GM19099 (cell line): Measurements from ENCODE around the gene RPL13.

ENCODE experiments used
- POLR2A ChIP-seq: IDR thresholded peaks from 3 replicates; pipeline ENCODE4 v1.6.1; 2011; ENCODE audit warnings: low read depth; ENCODE audit not compliant: insufficient read length; ENCODE audit errors: extremely low read depth

The RPL13 gene

GRCh38 chr16:89575247-89576152 lies 15.0 kb downstream of the RPL13 start, which contains the start of gene CPNE7:
Gene CPNE7, plus strand, starts transcription at chr16:89575758. Its CDS starts 140 bp downstream, at chr16:89575898.
- peak; percentile 48 for TF ChIP-seq POLR2A

- TF ChIP-seq POLR2A = no peak
Observed at GRCh38 chr16:89576153-89577054, 15.9 kb downstream of the RPL13 start.

- TF ChIP-seq POLR2A = no peak
Observed at GRCh38 chr16:89577055-89577759, 16.7 kb downstream of the RPL13 start.

- TF ChIP-seq POLR2A = no peak
Observed at GRCh38 chr16:89579351-89579750, 18.9 kb downstream of the RPL13 start.

- no peak for TF ChIP-seq POLR2A
Observed at GRCh38 chr16:89581045-89581695, 20.7 kb downstream of the RPL13 start.

GRCh38 chr16:89581861-89582563 lies 21.5 kb downstream of the RPL13 start:
- no peak for TF ChIP-seq POLR2A

GRCh38 chr16:89582614-89583196 lies 22.2 kb downstream of the RPL13 start:
- no peak for TF ChIP-seq POLR2A

GRCh38 chr16:89583197-89583894 lies 22.9 kb downstream of the RPL13 start:
- TF ChIP-seq POLR2A = no peak

GRCh38 chr16:89583895-89584644 lies 23.6 kb downstream of the RPL13 start:
- TF ChIP-seq POLR2A = no peak

- TF ChIP-seq POLR2A = no peak
Observed at GRCh38 chr16:89584768-89585549, 24.5 kb downstream of the RPL13 start.

- TF ChIP-seq POLR2A = no peak
Observed at GRCh38 chr16:89586218-89586617, 25.7 kb downstream of the RPL13 start.
